ENCODE measurements around the gene ZFR. TPM values are rescaled to one million over a fixed set of nuclear protein-coding genes. Genes with fewer than 3 reads are reported as not detected.

The ZFR gene
- total and polyA plus RNA-seq, 9 of the 15 experiments (the other 6 are each of a cell fraction or from before 2014, with no cell fraction given): 35.5 to 108 (median 71.1) TPM

DNA sequence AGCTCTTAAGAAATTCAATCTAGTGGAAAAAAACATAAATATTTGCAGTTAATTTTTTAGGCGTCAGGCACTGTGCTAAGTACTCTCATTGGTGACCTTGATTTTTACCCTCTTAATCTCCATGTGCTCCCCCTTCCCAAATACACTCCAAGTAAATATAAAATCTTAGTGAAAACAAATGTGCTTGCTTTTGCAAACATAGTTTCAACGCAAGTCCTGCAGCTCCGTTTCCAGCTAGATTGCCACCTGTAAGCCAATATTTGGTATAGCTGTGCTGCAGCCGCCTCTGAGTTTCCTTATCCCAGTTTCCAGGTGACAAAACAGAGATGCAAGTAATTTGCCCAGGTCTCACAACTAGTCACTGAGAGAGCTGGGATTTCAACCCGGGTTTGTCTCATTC, 129.9 kb downstream of the ZFR start:
- Histone ChIP-seq H3K9ac (ENCODE audit: insufficient read depth in 1 of 2, low read depth in 2 of 2, low read length in 2 of 2) (no peak overlapping the region), H3K9me1 (ENCODE audit: control insufficient read depth, insufficient read depth, low read length) (no peaks in the 10 kb centered on the region), H3K27ac (ENCODE audit: extremely low read depth, low read depth, low read length) (no peak overlapping the region), H3K9me3 (replicated peaks; ENCODE audit: control insufficient read depth, insufficient read depth, low read depth, low read length) (no peaks in the 10 kb centered on the region), H3K4me2 (ENCODE audit: insufficient read depth, low read length) (no peak overlapping the region), H3K79me2 (ENCODE audit: control insufficient read depth, insufficient read depth, low read length) (peaks cover 24% of the 10 kb centered on the region), H3K27me3 (ENCODE audit: control insufficient read depth in 2 of 2, insufficient read depth in 2 of 2, low read length in 2 of 2) (no peaks in the 10 kb centered on the region), H4K20me1 (replicated peaks; ENCODE audit: control insufficient read depth, insufficient read depth, low read length) (no peaks in the 10 kb centered on the region), H2AFZ (ENCODE audit: low read depth, low read length) (no peak overlapping the region), H3K36me3 (ENCODE audit: control insufficient read depth, insufficient read depth, low read length) (no peaks in the 10 kb centered on the region), H3K4me3 (no peak overlapping the region), H3K4me1 (replicated peaks in 1 of 2; ENCODE audit: control insufficient read depth in 2 of 2, insufficient read depth in 2 of 2, low read length in 2 of 2) (peaks cover 13 to 38% of the 10 kb centered on the region in 2 experiments)
- FAIRE-seq (no peak), DNase-seq (ENCODE audit: extremely low read depth in 1 of 4, low spot score in 3 of 4) (no peak), ATAC-seq (no peak)
- WGBS (ENCODE audit: insufficient coverage, low coverage, missing lambda C conversion rate): 76% methylated on average over 5 of the region's 5 CpGs
- BruUV-seq (replicated peaks): no TSS peak
- intact Hi-C loops (cut with micrococcal nuclease) (no loop called here), in situ Hi-C loops (cut with MboI) (no loop called here)
- ChIA-PET CTCF (ENCODE audit: low intra/inter-chr PET ratio) (no interaction called here), POLR2A (interaction anchor here (0.6 to 1.5 kb wide), 5 partner anchors 13 to 277 kb away, joined by 3 to 5 read pairs (median 3); no protein-coding TSS in a partner anchor)
- no peak for TF ChIP-seq REST (IDR thresholded peaks at IDR 0.05; ENCODE audit: borderline replicate concordance)
- no peak for TF ChIP-seq REST (CRISPR knock-in tag; IDR thresholded peaks at IDR 0.05; ENCODE audit: low read depth)
- no peak for TF ChIP-seq FOXA3 (CRISPR knock-in tag; conservative IDR thresholded peaks at IDR 0.05 in 1 of 2, IDR thresholded peaks at IDR 0.05 in 1 of 2)
- TF ChIP-seq ZNF785 (CRISPR knock-in tag; IDR thresholded peaks at IDR 0.05): no peak
- TF ChIP-seq ATF1 (CRISPR knock-in tag; IDR thresholded peaks at IDR 0.05): no peak
- no peak for TF ChIP-seq ATF1 (tag; IDR thresholded peaks at IDR 0.05)
- TF ChIP-seq ZKSCAN3 (CRISPR knock-in tag; IDR thresholded peaks at IDR 0.05): no peak
- no peak for TF ChIP-seq MAZ (CRISPR knock-in tag; conservative IDR thresholded peaks at IDR 0.05 in 1 of 2, IDR thresholded peaks at IDR 0.05 in 1 of 2)
- no peak for TF ChIP-seq RFX5 (IDR thresholded peaks at IDR 0.05; ENCODE audit: low read depth, low read length)
- no peak for TF ChIP-seq ZNF316 (IDR thresholded peaks at IDR 0.05)
- TF ChIP-seq ZNF263 (CRISPR knock-in tag; IDR thresholded peaks at IDR 0.05; ENCODE audit: borderline replicate concordance): no peak
- TF ChIP-seq MTF1 (CRISPR knock-in tag; IDR thresholded peaks at IDR 0.05; ENCODE audit: borderline replicate concordance): no peak
- TF ChIP-seq ARID1B (IDR thresholded peaks at IDR 0.05): no peak
- TF ChIP-seq CTCFL (IDR thresholded peaks at IDR 0.05; ENCODE audit: borderline replicate concordance, insufficient read depth, low read depth, low read length, poor library complexity, severe bottlenecking): no peak
- TF ChIP-seq FOXJ3 (CRISPR knock-in tag; IDR thresholded peaks at IDR 0.05): no peak
